ENCODE measurements around the gene CMIP. TPM values are rescaled to one million over a fixed set of nuclear protein-coding genes. Genes with fewer than 3 reads are reported as not detected.

CMIP gene
- polyA plus RNA-seq, 1 of the 3 experiments (the other 2 are of a cell fraction): 5.4 TPM

DNA sequence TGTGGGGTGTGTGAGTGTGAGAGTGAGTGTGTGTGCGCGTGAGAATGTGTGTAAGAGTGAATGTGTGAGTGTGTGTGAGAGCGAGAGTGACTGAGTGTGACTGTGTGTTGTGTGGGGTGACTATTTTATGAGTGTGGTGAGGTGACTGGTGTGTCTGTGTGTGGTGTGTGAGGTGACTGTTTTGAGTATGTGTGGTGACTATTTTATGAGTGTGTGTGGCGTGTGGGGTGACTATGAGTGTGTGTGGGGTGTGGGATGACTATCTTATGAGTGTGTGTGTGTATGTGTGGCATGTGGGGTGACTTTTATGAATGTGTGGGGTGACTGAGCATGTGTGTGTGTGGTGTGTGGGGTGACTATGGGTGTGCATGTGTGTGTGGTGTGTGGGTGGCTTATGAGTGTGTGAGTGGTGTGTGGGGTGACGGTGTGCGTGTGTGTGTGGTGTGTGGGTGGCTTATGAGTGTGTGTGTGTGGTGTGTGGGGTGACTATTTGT is 181.6 kb downstream of the CMIP start (continued):
- TF ChIP-seq, protein P1, sequence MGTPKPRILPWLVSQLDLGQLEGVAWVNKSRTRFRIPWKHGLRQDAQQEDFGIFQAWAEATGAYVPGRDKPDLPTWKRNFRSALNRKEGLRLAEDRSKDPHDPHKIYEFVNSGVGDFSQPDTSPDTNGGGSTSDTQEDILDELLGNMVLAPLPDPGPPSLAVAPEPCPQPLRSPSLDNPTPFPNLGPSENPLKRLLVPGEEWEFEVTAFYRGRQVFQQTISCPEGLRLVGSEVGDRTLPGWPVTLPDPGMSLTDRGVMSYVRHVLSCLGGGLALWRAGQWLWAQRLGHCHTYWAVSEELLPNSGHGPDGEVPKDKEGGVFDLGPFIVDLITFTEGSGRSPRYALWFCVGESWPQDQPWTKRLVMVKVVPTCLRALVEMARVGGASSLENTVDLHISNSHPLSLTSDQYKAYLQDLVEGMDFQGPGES (IDR thresholded peaks at IDR 0.05; ENCODE audit: low read depth, low read length): no peak
- TF ChIP-seq MXI1 (IDR thresholded peaks at IDR 0.05; ENCODE audit: low read depth, low read length): no peak
- TF ChIP-seq USF2 (IDR thresholded peaks at IDR 0.05; ENCODE audit: borderline replicate concordance, low read depth, low read length): no peak
- TF ChIP-seq TCF12 (IDR thresholded peaks at IDR 0.05): no peak
- TF ChIP-seq ELF1 (IDR thresholded peaks at IDR 0.05): no peak
- TF ChIP-seq PBX3 (IDR thresholded peaks at IDR 0.05): no peak
- no peak for TF ChIP-seq RCOR1 (IDR thresholded peaks at IDR 0.05; ENCODE audit: low read length)
- TF ChIP-seq POLR2AphosphoS5 (IDR thresholded peaks at IDR 0.05; ENCODE audit: low read depth, low read length): no peak
- TF ChIP-seq USF1 (IDR thresholded peaks at IDR 0.05; ENCODE audit: borderline replicate concordance, low read depth): no peak

DNA sequence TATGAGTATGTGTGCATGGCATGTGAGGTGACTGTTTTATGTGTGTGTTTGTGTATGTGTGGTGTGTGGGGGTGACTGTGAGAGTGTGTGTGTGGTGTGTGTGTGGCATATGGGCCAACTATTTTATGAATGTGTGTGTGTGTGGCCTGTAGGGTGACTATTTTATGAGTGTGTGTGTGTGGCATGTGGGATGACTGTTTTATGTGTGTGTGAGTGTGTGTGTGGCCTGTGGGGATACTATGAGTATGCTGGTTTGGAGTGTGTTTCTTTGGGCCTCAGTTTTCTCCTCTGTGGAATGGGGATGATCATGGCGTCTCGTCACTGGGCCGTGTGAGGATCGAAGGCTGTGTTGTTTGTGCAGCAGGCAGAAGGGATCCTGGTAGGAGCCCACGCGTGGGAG is 182.4 kb downstream of the CMIP start:
- H3K27ac ChIP-seq (ENCODE audit: low read depth in 2 of 2, low read length in 1 of 2): no peak overlapping the region

More for the DNA sequence above, 182.4 kb downstream of the CMIP start:
- Histone ChIP-seq H3K4me3 (ENCODE audit: low read depth in 2 of 2, low read length in 1 of 2) (no peak overlapping the region), H3K36me3 (replicated peaks in 1 of 2; ENCODE audit: control insufficient read depth in 1 of 2, insufficient read depth in 2 of 2, low read length in 1 of 2) (no peaks in the 10 kb centered on the region), H3F3A (replicated peaks; ENCODE audit: insufficient read depth) (peaks cover 4% of the 10 kb centered on the region), H3K9ac (no peak overlapping the region), H3K27me3 (ENCODE audit: insufficient read depth) (no peaks in the 10 kb centered on the region), H3K4me2 (no peak overlapping the region), H3K79me2 (ENCODE audit: insufficient read depth) (no peaks in the 10 kb centered on the region), H3K9me2 (no peaks in the 10 kb centered on the region), H2AFZ (ENCODE audit: low read depth) (no peak overlapping the region), H3K4me1 (ENCODE audit: control insufficient read depth in 1 of 2, insufficient read depth in 2 of 2, low read depth in 1 of 2, low read length in 1 of 2) (peaks cover 0 to 8% of the 10 kb centered on the region in 2 experiments; a peak in 1 of 4 replicates), H4K20me1 (ENCODE audit: insufficient read depth) (no peaks in the 10 kb centered on the region), H3K9me3 (no peaks in the 10 kb centered on the region)
- no peak for TF ChIP-seq YY1 (IDR thresholded peaks at IDR 0.05; ENCODE audit: low read depth)
- no peak for TF ChIP-seq MEF2A (IDR thresholded peaks at IDR 0.05; ENCODE audit: borderline replicate concordance, low read depth)
- TF ChIP-seq NRF1 (IDR thresholded peaks at IDR 0.05; ENCODE audit: low read depth, low read length): no peak
- TF ChIP-seq GABPA (IDR thresholded peaks at IDR 0.05; ENCODE audit: low read depth): no peak
- TF ChIP-seq NFIC (IDR thresholded peaks at IDR 0.05; ENCODE audit: borderline replicate concordance): no peak
- no peak for TF ChIP-seq POLR2AphosphoS5 (IDR thresholded peaks at IDR 0.05; ENCODE audit: low read depth, low read length)
- TF ChIP-seq USF2 (IDR thresholded peaks at IDR 0.05; ENCODE audit: borderline replicate concordance, low read depth, low read length): no peak
- no peak for TF ChIP-seq MXI1 (IDR thresholded peaks at IDR 0.05; ENCODE audit: low read depth, low read length)
- no peak for TF ChIP-seq RXRA (IDR thresholded peaks at IDR 0.05; ENCODE audit: borderline replicate concordance, low read depth)
- no peak for TF ChIP-seq SMC3 (IDR thresholded peaks at IDR 0.05; ENCODE audit: low read depth, low read length)
- no peak for TF ChIP-seq ELF1 (IDR thresholded peaks at IDR 0.05)
- TF ChIP-seq, protein P1 (IDR thresholded peaks at IDR 0.05; ENCODE audit: low read depth, low read length): no peak
- no peak for TF ChIP-seq GATA2 (CRISPR knock-in tag; IDR thresholded peaks at IDR 0.05)
- TF ChIP-seq SIN3A (IDR thresholded peaks at IDR 0.05; ENCODE audit: borderline replicate concordance, low read depth, low read length): no peak
- TF ChIP-seq, protein P2, sequence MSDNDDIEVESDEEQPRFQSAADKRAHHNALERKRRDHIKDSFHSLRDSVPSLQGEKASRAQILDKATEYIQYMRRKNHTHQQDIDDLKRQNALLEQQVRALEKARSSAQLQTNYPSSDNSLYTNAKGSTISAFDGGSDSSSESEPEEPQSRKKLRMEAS (IDR thresholded peaks at IDR 0.05; ENCODE audit: low read depth): no peak
- 98% methylated on average over 4 of the region's 6 CpGs for WGBS (ENCODE audit: low lambda C conversion rate)
- ChIA-PET POLR2A (no interaction called here), CTCF (no interaction called here)
- DNase-seq: no peak

All from SK-N-SH (cell line).